Peyer's patch (tissue), 4 donors: Measurements from ENCODE around the gene WLS.

Experiments used
- POLR2A ChIP-seq, 2 donors: fragments of 450-650 bp; IDR thresholded peaks; one replicate each; pipeline ENCODE4 v1.5.1; 2017; ENCODE audit warnings: antibody characterized with exemption in 2 of 2, mild to moderate bottlenecking in 2 of 2, moderate library complexity in 2 of 2
- TF ChIP-seq, protein P1 (sequence below), 6 experiments: fragments of 450-650 bp in 4 of 6; fragments of 200-600 bp in 2 of 6; sonication (generic) in 1 of 6; IDR thresholded peaks; one replicate each; pipeline ENCODE4 v1.5.1; 2017 to 2019; ENCODE audit warnings: antibody characterized with exemption in 6 of 6, mild to moderate bottlenecking in 3 of 6, moderate library complexity in 1 of 6

DNA sequence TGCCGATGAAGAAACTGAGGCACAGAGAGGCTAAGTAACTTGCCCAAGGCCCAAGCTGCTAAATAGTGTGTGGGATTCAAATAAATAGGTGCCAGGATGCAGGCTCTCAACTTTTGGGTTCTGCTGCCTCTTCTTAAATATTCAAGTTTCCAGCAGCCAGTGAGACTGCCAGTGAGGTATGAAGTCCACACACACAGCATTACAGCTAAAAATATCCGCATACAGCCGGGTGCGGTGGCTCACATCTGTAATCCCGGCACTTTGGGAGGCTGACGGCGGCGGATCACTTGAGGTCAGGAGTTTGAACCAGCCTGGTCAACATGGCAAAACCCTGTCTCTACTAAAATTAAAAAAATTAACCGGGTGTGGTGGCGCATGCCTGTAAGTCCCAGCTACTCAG lies 103.5 kb downstream of the WLS start:
- no peak for TF ChIP-seq POLR2A (IDR thresholded peaks at IDR 0.05)
- TF ChIP-seq, protein P1, sequence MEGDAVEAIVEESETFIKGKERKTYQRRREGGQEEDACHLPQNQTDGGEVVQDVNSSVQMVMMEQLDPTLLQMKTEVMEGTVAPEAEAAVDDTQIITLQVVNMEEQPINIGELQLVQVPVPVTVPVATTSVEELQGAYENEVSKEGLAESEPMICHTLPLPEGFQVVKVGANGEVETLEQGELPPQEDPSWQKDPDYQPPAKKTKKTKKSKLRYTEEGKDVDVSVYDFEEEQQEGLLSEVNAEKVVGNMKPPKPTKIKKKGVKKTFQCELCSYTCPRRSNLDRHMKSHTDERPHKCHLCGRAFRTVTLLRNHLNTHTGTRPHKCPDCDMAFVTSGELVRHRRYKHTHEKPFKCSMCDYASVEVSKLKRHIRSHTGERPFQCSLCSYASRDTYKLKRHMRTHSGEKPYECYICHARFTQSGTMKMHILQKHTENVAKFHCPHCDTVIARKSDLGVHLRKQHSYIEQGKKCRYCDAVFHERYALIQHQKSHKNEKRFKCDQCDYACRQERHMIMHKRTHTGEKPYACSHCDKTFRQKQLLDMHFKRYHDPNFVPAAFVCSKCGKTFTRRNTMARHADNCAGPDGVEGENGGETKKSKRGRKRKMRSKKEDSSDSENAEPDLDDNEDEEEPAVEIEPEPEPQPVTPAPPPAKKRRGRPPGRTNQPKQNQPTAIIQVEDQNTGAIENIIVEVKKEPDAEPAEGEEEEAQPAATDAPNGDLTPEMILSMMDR (IDR thresholded peaks at IDR 0.05): no peak
